Suprapubic skin (tissue), 3 donors: ENCODE measurements around the gene BNIP1.

Source experiments
- CTCF ChIP-seq, 2 donors: fragments of 200-600 bp in 1 of 2; fragments of 450-650 bp in 1 of 2; sonication (generic) in 1 of 2; IDR thresholded peaks; one replicate each; pipeline ENCODE4 v1.5.1; 2016 to 2019; ENCODE audit warnings: antibody characterized with exemption in 2 of 2, mild to moderate bottlenecking in 1 of 2, moderate library complexity in 1 of 2
- POLR2A ChIP-seq, 2 donors: fragments of 450-650 bp; IDR thresholded peaks; one replicate each; pipeline ENCODE4 v1.6.1; 2017; ENCODE audit warnings: antibody characterized with exemption in 2 of 2, mild to moderate bottlenecking in 2 of 2, moderate library complexity in 2 of 2

DNA sequence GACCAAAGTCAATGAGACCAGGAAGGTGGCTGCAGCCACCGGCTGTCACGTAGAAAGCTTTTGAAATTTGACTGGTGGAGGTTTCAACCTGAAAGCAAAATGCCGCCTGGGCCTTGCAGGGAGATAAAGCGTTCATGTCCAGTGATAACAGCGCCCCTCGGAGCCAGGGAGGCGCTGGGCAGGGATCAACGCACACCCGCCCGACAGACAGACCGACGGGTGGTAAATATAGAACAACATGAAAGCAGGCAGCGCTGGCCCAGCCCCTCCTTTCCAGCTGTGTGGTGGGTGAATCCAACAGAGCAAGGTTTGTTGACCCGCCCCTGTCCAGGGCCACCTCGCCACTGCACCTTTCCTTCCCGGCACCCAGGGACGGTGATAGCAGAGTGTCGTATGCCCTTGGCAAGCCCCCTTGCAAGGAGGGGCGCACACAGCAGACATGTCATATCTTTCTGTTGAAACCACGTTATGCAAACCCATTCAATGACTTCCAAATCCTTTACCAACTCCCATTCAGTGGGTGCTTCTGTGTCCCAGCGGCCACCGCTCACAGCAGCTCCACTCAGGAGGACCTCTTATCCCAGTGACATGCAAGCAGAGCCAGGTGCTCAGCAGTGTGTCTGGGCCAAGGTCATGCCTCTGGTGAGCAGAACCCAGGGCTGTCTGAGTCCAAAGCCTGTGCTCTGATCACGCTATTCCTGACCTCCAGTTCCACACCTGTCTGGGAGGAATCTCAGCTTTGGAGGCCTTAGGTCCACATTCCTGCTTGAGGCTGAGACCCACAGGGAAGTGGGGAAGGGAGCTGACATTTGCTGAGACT, 52.0 kb downstream of the BNIP1 start:
- TF ChIP-seq POLR2A (IDR thresholded peaks at IDR 0.05) (no peak), CTCF (IDR thresholded peaks at IDR 0.05) (no peak)
